ENCODE results near the gene TMEM117. TPM values are rescaled to one million over a fixed set of nuclear protein-coding genes. Genes with fewer than 3 reads are reported as not detected.

Gene TMEM117
- total RNA-seq, 2 donors from 2014 or later: 7.3 to 30.8 TPM

DNA sequence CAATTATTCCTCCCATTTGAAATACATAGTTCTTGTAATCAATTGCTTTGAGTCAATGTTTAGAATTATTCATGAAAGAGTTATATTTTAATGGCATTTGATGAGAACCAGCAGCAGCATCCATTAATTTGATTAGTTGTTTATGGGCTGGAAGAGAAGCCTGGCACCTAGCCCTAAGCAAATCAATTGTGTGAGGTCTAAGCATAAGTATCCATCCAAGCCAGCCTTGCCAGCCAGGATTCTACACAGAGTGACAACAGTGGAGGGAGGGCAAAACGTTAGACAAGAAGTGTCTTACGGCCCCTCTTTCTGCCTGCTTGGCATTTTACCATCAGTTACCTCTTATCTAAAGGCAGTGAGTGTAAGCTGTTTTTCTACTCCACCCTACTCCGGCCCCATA lies 561.8 kb downstream of the TMEM117 start:
- Histone ChIP-seq H3K4me3 (no peak overlapping the region), H3K27ac (no peak overlapping the region), H3K4me1 (ENCODE audit: control insufficient read depth in 1 of 2, low read depth in 2 of 2) (no peaks in the 10 kb centered on the region), H3K36me3 (no peaks in the 10 kb centered on the region), H3K9me3 (no peaks in the 10 kb centered on the region), H3K27me3 (replicated peaks; ENCODE audit: insufficient read depth) (no peaks in the 10 kb centered on the region)
- DNase-seq (ENCODE audit: low spot score) (no peak), ATAC-seq (ENCODE audit: insufficient number of reproducible peaks, low FRiP score, low read depth) (no peak)
- TF ChIP-seq, protein P1, sequence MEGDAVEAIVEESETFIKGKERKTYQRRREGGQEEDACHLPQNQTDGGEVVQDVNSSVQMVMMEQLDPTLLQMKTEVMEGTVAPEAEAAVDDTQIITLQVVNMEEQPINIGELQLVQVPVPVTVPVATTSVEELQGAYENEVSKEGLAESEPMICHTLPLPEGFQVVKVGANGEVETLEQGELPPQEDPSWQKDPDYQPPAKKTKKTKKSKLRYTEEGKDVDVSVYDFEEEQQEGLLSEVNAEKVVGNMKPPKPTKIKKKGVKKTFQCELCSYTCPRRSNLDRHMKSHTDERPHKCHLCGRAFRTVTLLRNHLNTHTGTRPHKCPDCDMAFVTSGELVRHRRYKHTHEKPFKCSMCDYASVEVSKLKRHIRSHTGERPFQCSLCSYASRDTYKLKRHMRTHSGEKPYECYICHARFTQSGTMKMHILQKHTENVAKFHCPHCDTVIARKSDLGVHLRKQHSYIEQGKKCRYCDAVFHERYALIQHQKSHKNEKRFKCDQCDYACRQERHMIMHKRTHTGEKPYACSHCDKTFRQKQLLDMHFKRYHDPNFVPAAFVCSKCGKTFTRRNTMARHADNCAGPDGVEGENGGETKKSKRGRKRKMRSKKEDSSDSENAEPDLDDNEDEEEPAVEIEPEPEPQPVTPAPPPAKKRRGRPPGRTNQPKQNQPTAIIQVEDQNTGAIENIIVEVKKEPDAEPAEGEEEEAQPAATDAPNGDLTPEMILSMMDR (IDR thresholded peaks at IDR 0.05): no peak

DNA sequence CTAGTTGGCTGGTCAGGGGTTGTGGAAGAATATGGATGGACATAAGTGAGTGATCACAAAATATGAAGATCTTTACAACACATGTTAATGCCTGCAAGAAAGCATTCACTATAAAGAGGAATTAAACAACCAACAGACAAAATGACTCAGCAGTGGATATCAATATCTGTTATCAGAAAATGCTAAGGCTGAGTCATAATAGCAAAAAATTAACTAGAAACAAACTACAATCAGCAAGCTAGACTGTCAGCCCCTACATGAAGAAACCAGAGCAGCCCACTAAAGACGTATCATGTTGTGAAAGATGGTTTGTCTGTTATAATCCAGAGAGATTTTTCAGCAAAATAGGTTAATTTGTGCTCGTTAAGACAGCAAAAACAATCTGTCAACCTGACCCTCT lies 567.3 kb downstream of the TMEM117 start:
- H3K9me3 ChIP-seq: no peaks in the 10 kb centered on the region
- H3K27me3 ChIP-seq (replicated peaks; ENCODE audit: insufficient read depth): no peaks in the 10 kb centered on the region
- H3K4me3 ChIP-seq: no peak overlapping the region
- DNase-seq (ENCODE audit: low spot score) (no peak), ATAC-seq (ENCODE audit: insufficient number of reproducible peaks, low FRiP score, low read depth) (no peak)
- H3K27ac ChIP-seq: no peak overlapping the region
- no peaks in the 10 kb centered on the region for H3K36me3 ChIP-seq
- TF ChIP-seq, protein P1 (IDR thresholded peaks at IDR 0.05): no peak
- no peaks in the 10 kb centered on the region for H3K4me1 ChIP-seq (ENCODE audit: control insufficient read depth in 1 of 2, low read depth in 2 of 2)

GRCh38 chr12:44405297-44405696 lies 569.4 kb downstream of the TMEM117 start:
- Histone ChIP-seq H3K27me3 (replicated peaks; ENCODE audit: insufficient read depth) (no peaks in the 10 kb centered on the region), H3K36me3 (no peaks in the 10 kb centered on the region)

DNA sequence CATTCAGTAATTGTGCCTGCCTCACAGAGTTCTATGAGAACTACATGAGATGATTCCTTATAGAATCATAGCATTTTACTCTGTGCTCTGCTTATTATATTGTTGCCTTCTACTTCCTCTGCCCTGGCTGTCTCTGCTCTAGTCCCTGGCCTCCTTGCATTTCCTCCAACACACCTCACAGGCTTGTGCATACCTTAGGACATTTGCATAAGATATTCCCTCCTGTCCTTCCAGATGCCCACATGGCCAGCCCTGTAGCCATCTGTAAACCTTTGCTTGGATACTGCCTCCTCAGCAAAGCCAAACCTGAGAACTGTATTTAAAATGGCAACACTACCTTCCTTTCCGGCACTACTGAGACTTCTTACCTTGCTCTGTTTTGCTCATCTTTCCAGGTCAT lies 586.7 kb downstream of the TMEM117 start:
- H3K9me3 ChIP-seq: no peaks in the 10 kb centered on the region
- H3K27me3 ChIP-seq (replicated peaks; ENCODE audit: insufficient read depth): no peaks in the 10 kb centered on the region
- no peak overlapping the region for H3K4me3 ChIP-seq
- H3K4me1 ChIP-seq (ENCODE audit: control insufficient read depth in 1 of 2, low read depth in 2 of 2): no peaks in the 10 kb centered on the region
- TF ChIP-seq, protein P1 (IDR thresholded peaks at IDR 0.05): no peak
- H3K36me3 ChIP-seq: no peaks in the 10 kb centered on the region
- no peak for DNase-seq (ENCODE audit: low spot score)
- no peak for ATAC-seq (ENCODE audit: insufficient number of reproducible peaks, low FRiP score, low read depth)
- H3K27ac ChIP-seq: no peak overlapping the region

More at GRCh38 chr12:44405297-44405696, 569.4 kb downstream of the TMEM117 start:
- H3K9me3 ChIP-seq: no peaks in the 10 kb centered on the region
- TF ChIP-seq, protein P1 (IDR thresholded peaks at IDR 0.05): no peak
- no peaks in the 10 kb centered on the region for H3K4me1 ChIP-seq (ENCODE audit: control insufficient read depth in 1 of 2, low read depth in 2 of 2)
- DNase-seq (ENCODE audit: low spot score) (no peak), ATAC-seq (ENCODE audit: insufficient number of reproducible peaks, low FRiP score, low read depth) (no peak)
- H3K4me3 ChIP-seq: no peak overlapping the region
- no peak overlapping the region for H3K27ac ChIP-seq

- no peak for ATAC-seq (ENCODE audit: insufficient number of reproducible peaks, low FRiP score, low read depth)
These were observed 592.9 kb downstream of the TMEM117 start for GRCh38 chr12:44428825-44429224.

More at GRCh38 chr12:44428825-44429224, 592.9 kb downstream of the TMEM117 start:
- Histone ChIP-seq H3K27ac (no peak overlapping the region), H3K4me3 (no peak overlapping the region), H3K36me3 (no peaks in the 10 kb centered on the region), H3K9me3 (no peaks in the 10 kb centered on the region), H3K27me3 (replicated peaks; ENCODE audit: insufficient read depth) (no peaks in the 10 kb centered on the region), H3K4me1 (ENCODE audit: control insufficient read depth in 1 of 2, low read depth in 2 of 2) (no peaks in the 10 kb centered on the region)
- no peak for DNase-seq (ENCODE audit: low spot score)
- TF ChIP-seq, protein P1 (IDR thresholded peaks at IDR 0.05): no peak
